Measurements from ENCODE around the gene BSND. TPM values are rescaled to one million over a fixed set of nuclear protein-coding genes. Genes with fewer than 3 reads are reported as not detected.
A peak's percentile ranks its signal among the peaks of the same experiment; 100 is the strongest.

Gene BSND
- total RNA-seq, 1 donor from 2014 or later: not detected

GRCh38 chr1:54980046-54980527, 18.6 kb upstream of the BSND start:
- TF ChIP-seq CTCF (IDR thresholded peaks at IDR 0.05; ENCODE audit: borderline replicate concordance): no peak
- no peaks in the 10 kb centered on the region for H3K9me3 ChIP-seq (replicated peaks)
- H3K27me3 ChIP-seq (ENCODE audit: low read depth): peaks cover 76% of the 10 kb centered on the region
- no peaks in the 10 kb centered on the region for H3K36me3 ChIP-seq
- peaks cover 10% of the 10 kb centered on the region for H3K4me1 ChIP-seq
- no peak for DNase-seq
- H3K4me3 ChIP-seq: peak overlapping the region; percentile 66
- no peak overlapping the region for H3K27ac ChIP-seq (replicated peaks)
- intact Hi-C loops (cut with micrococcal nuclease): no loop called here

GRCh38 chr1:54980528-54981241, 18.0 kb upstream of the BSND start, which contains the start of gene TMEM61:
Gene TMEM61, plus strand, starts transcription at chr1:54980628. Its CDS starts 438 bp downstream, at chr1:54981066.
- Histone ChIP-seq H3K9me3 (replicated peaks) (no peaks in the 10 kb centered on the region), H3K4me1 (peaks cover 10% of the 10 kb centered on the region), H3K27me3 (ENCODE audit: low read depth) (peaks cover 78% of the 10 kb centered on the region), H3K36me3 (no peaks in the 10 kb centered on the region), H3K27ac (replicated peaks) (no peak within 1 kb of the TSS), H3K4me3 (peak within 1 kb of the TSS; percentile 66)
- no peak for TF ChIP-seq CTCF (IDR thresholded peaks at IDR 0.05; ENCODE audit: borderline replicate concordance)
- intact Hi-C loops (cut with micrococcal nuclease): no loop called here
- no peak for DNase-seq

GRCh38 chr1:54981466-54981865, 17.3 kb upstream of the BSND start:
- intact Hi-C loops (cut with micrococcal nuclease): no loop called here
- H3K4me1 ChIP-seq: peaks cover 10% of the 10 kb centered on the region
- no peak for TF ChIP-seq CTCF (IDR thresholded peaks at IDR 0.05; ENCODE audit: borderline replicate concordance)
- peaks cover 84% of the 10 kb centered on the region for H3K27me3 ChIP-seq (ENCODE audit: low read depth)
- no peaks in the 10 kb centered on the region for H3K9me3 ChIP-seq (replicated peaks)
- DNase-seq: no peak
- H3K4me3 ChIP-seq: no peak overlapping the region
- H3K36me3 ChIP-seq: no peaks in the 10 kb centered on the region
- H3K27ac ChIP-seq (replicated peaks): no peak overlapping the region

- TF ChIP-seq CTCF (IDR thresholded peaks at IDR 0.05; ENCODE audit: borderline replicate concordance): no peak
- peaks cover 89% of the 10 kb centered on the region for H3K27me3 ChIP-seq (ENCODE audit: low read depth)
- no peak overlapping the region for H3K27ac ChIP-seq (replicated peaks)
- no peaks in the 10 kb centered on the region for H3K36me3 ChIP-seq
- H3K4me3 ChIP-seq: no peak overlapping the region
- intact Hi-C loops (cut with micrococcal nuclease): no loop called here
- peaks cover 10% of the 10 kb centered on the region for H3K4me1 ChIP-seq
- DNase-seq: no peak
- no peaks in the 10 kb centered on the region for H3K9me3 ChIP-seq (replicated peaks)
Observed at GRCh38 chr1:54982739-54983138, 16.0 kb upstream of the BSND start.

- Histone ChIP-seq H3K4me3 (no peak overlapping the region), H3K4me1 (peaks cover 10% of the 10 kb centered on the region), H3K36me3 (no peaks in the 10 kb centered on the region), H3K9me3 (replicated peaks) (no peaks in the 10 kb centered on the region), H3K27me3 (ENCODE audit: low read depth) (peaks cover 73% of the 10 kb centered on the region), H3K27ac (replicated peaks) (no peak overlapping the region)
- no peak for TF ChIP-seq CTCF (IDR thresholded peaks at IDR 0.05; ENCODE audit: borderline replicate concordance)
- no peak for DNase-seq
- intact Hi-C loops (cut with micrococcal nuclease): no loop called here
Observed at GRCh38 chr1:54984131-54984842, 14.4 kb upstream of the BSND start.
